Adrenal gland (tissue), 12 donors: ENCODE measurements around the gene NDUFS8. TPM values are rescaled to one million over a fixed set of nuclear protein-coding genes. Genes with fewer than 3 reads are reported as not detected.

Experiments used
- DNase-seq, 7 donors: peaks; one replicate each; pipeline ENCODE4 v3.0.0-alpha.2; 2019 to 2020
- H3K27ac ChIP-seq, 5 donors: fragments of 200-600 bp; sonication (generic) in 4 of 5; 1 replicate in 3 of 5; 2 replicates in 2 of 5; pipeline versions ENCODE4 v1.5.1 to v1.8.0; 2016 to 2020; ENCODE audit warnings: mild to moderate bottlenecking in 1 of 5
- H3K27me3 ChIP-seq: fragments of 200-600 bp; 2 replicates; pipeline ENCODE4 v1.8.0; 2021
- H3K36me3 ChIP-seq, 2 donors: fragments of 200-600 bp; replicated peaks in 1 of 2; 1 replicate in 1 of 2; 2 replicates in 1 of 2; pipeline versions ENCODE4 v1.5.1 to v1.8.0; 2018 to 2022
- H3K4me1 ChIP-seq, 2 donors: fragments of 200-600 bp; replicated peaks in 1 of 2; 1 replicate in 1 of 2; 2 replicates in 1 of 2; pipeline versions ENCODE4 v1.5.1 to v1.8.0; 2018 to 2021
- H3K4me3 ChIP-seq, 4 donors: fragments of 200-600 bp; sonication (generic) in 3 of 4; one replicate each; pipeline ENCODE4 v1.5.1; 2016 to 2018
- H3K9me3 ChIP-seq, 3 donors: fragments of 200-600 bp; sonication (generic) in 1 of 3; replicated peaks in 1 of 3; 1 replicate in 2 of 3; 2 replicates in 1 of 3; pipeline versions ENCODE4 v1.5.1 to v1.8.0; 2016 to 2021
- CTCF ChIP-seq, 6 experiments: fragments of 450-650 bp in 4 of 6; fragments of 200-600 bp in 2 of 6; sonication (generic) in 1 of 6; IDR thresholded peaks; 1 replicate in 5 of 6; 2 replicates in 1 of 6; pipeline versions ENCODE4 v1.5.1 to v1.8.0; 2016 to 2021; ENCODE audit warnings: antibody characterized with exemption in 6 of 6, mild to moderate bottlenecking in 2 of 6, moderate library complexity in 1 of 6
- POLR2A ChIP-seq, 2 donors: fragments of 450-650 bp; IDR thresholded peaks; one replicate each; pipeline ENCODE4 v1.6.1; 2017; ENCODE audit warnings: antibody characterized with exemption in 2 of 2, mild to moderate bottlenecking in 2 of 2, moderate library complexity in 1 of 2
- WGBS, 4 donors: extraction: QIAGEN DNeasy Blood & Tissue Kit in 2 of 4; methylation state at CpG; one replicate each; pipeline versions ENCODE4 v1.1.5 to v1.1.7; 2013 to 2017; 5-methylcytosine and 5-hydroxymethylcytosine counted together
- intact Hi-C, 2 donors: fragments of 100-400 bp; cut with DNase I; formaldehyde crosslinking; loops; one replicate each; pipeline versions ENCODE4 v1.14.1 to v1.15.0; 2022 to 2023
- polyA plus RNA-seq, 3 donors: library from polyadenylated mRNA; stranded (reverse); fragments of 200-250 nt in 2 of 3; fragments of 350-450 nt in 1 of 3; fragmentation: Illumina TruSeq in 1 of 3; extraction: RNeasy Lipid Tissue Mini Kit (QIAGEN cat#74804) in 1 of 3; gene quantifications; one replicate each; pipeline ENCODE4 v1.2.3, GENCODE V29; 2013 to 2014
- total RNA-seq, 9 donors: library from RNA; depleted of rRNA in 4 of 9; stranded (reverse); fragments of >200 nt in 4 of 9; fragments of 120-200 nt in 1 of 9; fragmentation: NEBNext Ultra II Directional in 1 of 9; extraction: Animal tissue kit (Norgen Biotek cat#: 25700) in 1 of 9; gene quantifications; one replicate each; pipeline versions ENCODE4 v1.1.0 to v1.2.4, GENCODE V29; 2013 to 2023
- donor health status: healthy with polysubstance abuse.
- donor health status: Bipolar disorder and iron deficiency.
- donor health status: DM: yes; HTN: yes; CAD: no.
- donor health status: DM: no; HTN: no; CAD: no.
- donor health status: DM: no; HTN: no; CAD: no.
- donor health status: DM: yes; HTN: yes; CAD: no.

Gene NDUFS8
- total and polyA plus RNA-seq, 12 donors, result 199 to 1,037 (median 520) TPM

- peaks cover 36 to 71% of the 10 kb centered on the region in 2 donors for H3K4me1 ChIP-seq
- H3K27ac ChIP-seq, result peak overlapping the region in 3 of 5 donors; percentile 34 to 59 (median 41)
- H3K36me3 ChIP-seq, result no peaks in the 10 kb centered on the region
- TF ChIP-seq CTCF (IDR thresholded peaks at IDR 0.05), result peak in 2 of 6 experiments; percentile 19 to 22
- TF ChIP-seq POLR2A (IDR thresholded peaks at IDR 0.05), result no peak
- DNase-seq, result peak in 1 of 7 donors; percentile 32
- 51 to 70% (median 64%) methylated on average over 10 to 13 of the region's 13 CpGs for WGBS, 4 donors
- H3K4me3 ChIP-seq, result no peak overlapping the region
- H3K27me3 ChIP-seq, result no peaks in the 10 kb centered on the region
- intact Hi-C loops, result loop anchor here in 1 of 2 donors (10.0 kb wide), 1 partner anchor 188 kb away; no protein-coding TSS in a partner anchor
- no peaks in the 10 kb centered on the region for H3K9me3 ChIP-seq
Observed at GRCh38 chr11:68016161-68016903, 14.1 kb upstream of the NDUFS8 start.

GRCh38 chr11:68016904-68017817 is 13.3 kb upstream of the NDUFS8 start:
- no peaks in the 10 kb centered on the region for H3K9me3 ChIP-seq
- no peak for TF ChIP-seq POLR2A (IDR thresholded peaks at IDR 0.05)
- TF ChIP-seq CTCF (IDR thresholded peaks at IDR 0.05), result no peak
- peaks cover 29 to 62% of the 10 kb centered on the region in 2 donors for H3K4me1 ChIP-seq
- peak overlapping the region in 3 of 5 donors; percentile 34 to 59 (median 41) for H3K27ac ChIP-seq
- no peaks in the 10 kb centered on the region for H3K27me3 ChIP-seq
- peak in 1 of 7 donors; percentile 63 for DNase-seq
- H3K36me3 ChIP-seq, result peaks cover 0 to 5% of the 10 kb centered on the region in 2 donors
- intact Hi-C loops, result loop anchor here in 1 of 2 donors (10.0 kb wide), 1 partner anchor 188 kb away; no protein-coding TSS in a partner anchor
- 35 to 67% (median 46%) methylated on average over 13 to 16 of the region's 16 CpGs for WGBS, 4 donors
- H3K4me3 ChIP-seq, result no peak overlapping the region

DNA sequence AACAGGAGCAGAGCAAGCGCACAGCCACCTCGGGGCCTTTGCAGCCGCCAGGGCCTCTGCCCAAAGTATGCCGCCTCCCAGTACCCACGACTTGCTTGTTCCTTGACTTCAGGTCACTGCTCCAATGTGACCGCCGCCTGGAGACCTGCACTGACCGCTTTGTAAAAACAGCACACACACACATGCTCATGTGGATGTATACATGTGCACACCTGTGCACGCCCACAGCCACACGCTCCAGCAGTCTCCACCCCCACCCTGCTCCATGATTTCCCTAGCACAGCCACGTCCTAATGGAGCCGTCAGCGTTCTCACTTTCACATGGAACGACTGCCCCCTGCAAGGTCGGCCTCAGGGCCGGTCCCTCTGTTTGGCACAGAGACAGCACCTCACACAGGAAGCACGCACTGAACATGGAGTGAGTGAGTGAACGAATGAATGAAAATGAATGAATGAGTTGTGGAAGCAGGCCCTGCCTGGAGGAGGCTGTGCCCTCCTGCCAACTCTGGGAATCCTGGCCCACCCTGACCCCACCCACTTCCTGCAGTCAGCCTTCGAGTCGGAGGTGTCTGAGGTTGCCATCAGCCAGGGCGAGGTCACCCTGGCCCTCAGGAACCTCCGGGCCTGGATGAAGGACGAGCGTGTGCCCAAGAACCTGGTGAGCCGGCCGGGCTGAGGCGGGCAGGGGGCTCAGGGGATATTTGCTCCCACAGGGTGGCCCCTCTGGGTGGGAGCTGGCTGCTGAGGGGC is 12.3 kb upstream of the NDUFS8 start:
- WGBS, 4 donors, result 58 to 69% (median 61%) methylated on average over 22 to 27 of the region's 27 CpGs
- DNase-seq, result no peak

More for the DNA sequence above, 12.3 kb upstream of the NDUFS8 start:
- intact Hi-C loops, result loop anchor here in 1 of 2 donors (10.0 kb wide), 1 partner anchor 187 kb away; no protein-coding TSS in a partner anchor
- Histone ChIP-seq H3K4me3 (no peak overlapping the region), H3K4me1 (peaks cover 24 to 54% of the 10 kb centered on the region in 2 donors), H3K27ac (no peak overlapping the region), H3K27me3 (no peaks in the 10 kb centered on the region), H3K36me3 (peaks cover 0 to 5% of the 10 kb centered on the region in 2 donors), H3K9me3 (no peaks in the 10 kb centered on the region)
- TF ChIP-seq CTCF (IDR thresholded peaks at IDR 0.05) (no peak), POLR2A (IDR thresholded peaks at IDR 0.05) (no peak)
